HL-60 (cell line): ENCODE measurements around the gene FARP1.

Experiments used
- DNase-seq, 2 experiments: peaks; one replicate each; pipeline ENCODE4 v3.0.0-alpha.2; 2010 to 2020; ENCODE audit warnings: low read depth in 1 of 2, low spot score in 1 of 2
- H3K27ac ChIP-seq: fragments of 250-450 bp; sonication (Bioruptor Pico); replicated peaks from 2 replicates; pipeline ENCODE4 v1.5.1; 2020; ENCODE audit warnings: mild to moderate bottlenecking, moderate library complexity
- H3K27me3 ChIP-seq: fragments of 250-450 bp; sonication (Bioruptor Pico); 2 replicates; pipeline ENCODE4 v1.5.1; 2021; ENCODE audit warnings: mild to moderate bottlenecking, moderate library complexity; ENCODE audit not compliant: insufficient read depth, poor library complexity, severe bottlenecking
- H3K4me3 ChIP-seq: replicated peaks from 2 replicates; pipeline ENCODE4 v1.5.1; 2011; ENCODE audit warnings: mild to moderate bottlenecking, control low read depth, low read length; ENCODE audit not compliant: insufficient read depth
- CTCF ChIP-seq: IDR thresholded peaks from one replicate; pipeline ENCODE4 v1.5.1; 2011; ENCODE audit warnings: low read length, control low read depth, inconsistent platforms; ENCODE audit not compliant: insufficient read depth
- GABPA ChIP-seq: IDR thresholded peaks from 2 replicates; pipeline ENCODE4 v1.6.1; 2012; ENCODE audit warnings: low read depth
- POLR2AphosphoS5 ChIP-seq: IDR thresholded peaks from 2 replicates; pipeline ENCODE4 v1.6.1; 2012; ENCODE audit warnings: low read depth
- REST ChIP-seq: IDR thresholded peaks from 2 replicates; pipeline ENCODE4 v1.6.1; 2012; ENCODE audit warnings: low read depth; ENCODE audit not compliant: insufficient replicate concordance
- SPI1 ChIP-seq: IDR thresholded peaks from 2 replicates; pipeline ENCODE4 v1.6.1; 2012; ENCODE audit warnings: low read depth, mild to moderate bottlenecking, borderline replicate concordance

Gene FARP1

GRCh38 chr13:98295371-98295770 is 152.5 kb downstream of the FARP1 start:
- no peak for TF ChIP-seq GABPA
- no peak for TF ChIP-seq POLR2AphosphoS5
- Histone ChIP-seq H3K27ac (no peak overlapping the region), H3K27me3 (peaks cover 7% of the 10 kb centered on the region), H3K4me3 (no peak overlapping the region)
- no peak for DNase-seq

GRCh38 chr13:98297051-98297450 is 154.2 kb downstream of the FARP1 start:
- no peak for TF ChIP-seq CTCF
- TF ChIP-seq POLR2AphosphoS5, result no peak
- no peak for TF ChIP-seq SPI1
- peaks cover 4% of the 10 kb centered on the region for H3K27me3 ChIP-seq
- H3K27ac ChIP-seq, result no peak overlapping the region
- no peak for DNase-seq
- no peak overlapping the region for H3K4me3 ChIP-seq

- DNase-seq, result no peak
Observed at GRCh38 chr13:98297745-98298144, 154.9 kb downstream of the FARP1 start.

GRCh38 chr13:98298599-98298998 is 155.7 kb downstream of the FARP1 start:
- H3K4me3 ChIP-seq, result no peak overlapping the region
- no peak overlapping the region for H3K27ac ChIP-seq
- no peak for DNase-seq
- TF ChIP-seq GABPA (no peak), REST (no peak), CTCF (no peak), POLR2AphosphoS5 (no peak), SPI1 (no peak)
- H3K27me3 ChIP-seq, result peaks cover 6% of the 10 kb centered on the region

More at GRCh38 chr13:98297745-98298144, 154.9 kb downstream of the FARP1 start:
- H3K4me3 ChIP-seq, result no peak overlapping the region
- TF ChIP-seq GABPA (no peak), REST (no peak), SPI1 (no peak)
- H3K27ac ChIP-seq, result no peak overlapping the region
- peaks cover 2% of the 10 kb centered on the region for H3K27me3 ChIP-seq

GRCh38 chr13:98299235-98299965 is 156.5 kb downstream of the FARP1 start:
- Histone ChIP-seq H3K4me3 (no peak overlapping the region), H3K27ac (no peak overlapping the region)

More at GRCh38 chr13:98299235-98299965, 156.5 kb downstream of the FARP1 start:
- peaks cover 4% of the 10 kb centered on the region for H3K27me3 ChIP-seq
- DNase-seq, result no peak
- no peak for TF ChIP-seq REST
- no peak for TF ChIP-seq SPI1
- no peak for TF ChIP-seq POLR2AphosphoS5
- TF ChIP-seq GABPA, result no peak
- TF ChIP-seq CTCF, result no peak
